ENCODE data around the gene SKAP2.

SKAP2 gene

DNA sequence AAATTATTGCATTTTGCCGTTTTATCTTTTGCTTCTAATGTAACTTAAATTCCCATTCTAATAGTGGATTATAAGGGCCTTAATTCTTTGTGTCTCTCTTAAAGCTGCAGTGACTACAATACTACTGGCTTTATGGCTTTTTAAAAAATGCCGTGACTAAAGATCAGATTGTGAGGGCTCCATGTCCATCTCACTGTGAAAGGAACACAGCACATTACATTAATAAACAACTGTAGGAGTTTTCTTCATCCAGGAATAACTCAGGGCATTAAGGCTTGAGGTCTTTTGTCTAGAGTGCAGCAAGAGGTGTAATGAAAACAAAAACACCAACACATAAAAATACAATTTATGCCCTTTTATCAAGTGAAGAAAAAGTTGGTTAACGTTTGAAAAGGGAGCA, 205.3 kb downstream of the SKAP2 start:
- DNase-seq: no peak

DNA sequence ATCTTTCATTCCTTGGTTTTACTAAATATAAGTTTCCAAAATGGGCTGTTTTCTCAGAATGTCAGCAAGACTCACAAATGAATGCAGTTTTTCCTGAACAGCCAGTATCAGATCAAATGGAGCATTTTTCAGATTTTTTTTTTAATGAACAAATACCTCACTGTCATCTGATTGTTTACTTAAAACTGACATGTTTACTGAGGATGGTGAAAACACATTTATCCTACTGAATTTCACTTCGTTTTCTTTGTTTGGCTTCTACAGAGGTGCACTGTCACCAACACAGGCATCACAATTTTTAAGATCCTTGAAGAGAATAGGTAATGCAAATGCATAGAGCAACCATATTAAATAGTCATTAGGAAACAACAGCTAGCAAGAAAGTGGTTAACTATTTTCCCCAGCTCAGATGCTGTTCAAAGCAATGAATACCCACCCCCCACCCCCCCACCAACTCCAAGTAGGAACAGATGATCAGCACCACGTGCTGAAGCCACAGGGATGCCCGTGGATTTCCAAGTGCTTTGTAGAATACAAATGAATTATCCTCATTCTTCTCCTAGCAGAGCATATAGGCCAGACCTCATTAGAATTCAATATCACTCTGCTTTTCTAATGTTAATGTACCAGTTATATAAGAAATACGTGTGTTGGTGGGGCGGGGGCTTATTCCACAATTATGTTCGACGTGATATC, 205.9 kb downstream of the SKAP2 start:
- no peak for DNase-seq

DNA sequence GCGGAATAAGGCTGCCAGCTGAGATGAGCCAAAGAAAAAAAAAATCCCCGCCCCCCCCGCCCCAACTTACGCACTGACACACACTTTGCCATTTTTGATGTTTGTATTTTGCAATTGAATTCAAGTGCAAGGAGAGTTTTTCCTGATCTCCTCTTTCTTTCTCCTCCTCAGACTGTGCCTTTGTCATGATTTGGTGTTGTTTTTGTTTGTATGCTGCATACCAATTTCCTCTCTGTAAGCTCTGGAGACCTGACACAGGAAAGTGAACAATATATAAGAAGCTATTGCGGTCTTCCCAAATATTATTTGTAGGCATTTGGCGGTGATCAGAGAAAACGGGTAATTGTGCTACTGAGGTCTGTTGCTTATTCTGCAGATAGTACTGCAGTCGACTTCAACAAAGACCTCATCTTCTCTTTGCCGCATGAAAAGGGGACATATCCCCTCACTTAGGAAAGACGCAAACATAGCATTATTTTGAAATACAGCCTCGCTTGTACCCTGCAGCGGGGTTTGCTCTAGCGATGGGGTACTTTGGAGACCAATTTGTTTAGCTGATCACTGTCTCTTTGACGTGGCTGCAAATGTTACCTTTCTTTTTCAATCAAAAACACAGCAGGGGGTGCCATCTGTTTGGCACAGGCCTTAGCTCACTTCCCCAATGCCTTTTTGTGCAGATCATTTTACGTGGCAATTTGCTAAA, 206.6 kb downstream of the SKAP2 start:
- no peak for DNase-seq

DNA sequence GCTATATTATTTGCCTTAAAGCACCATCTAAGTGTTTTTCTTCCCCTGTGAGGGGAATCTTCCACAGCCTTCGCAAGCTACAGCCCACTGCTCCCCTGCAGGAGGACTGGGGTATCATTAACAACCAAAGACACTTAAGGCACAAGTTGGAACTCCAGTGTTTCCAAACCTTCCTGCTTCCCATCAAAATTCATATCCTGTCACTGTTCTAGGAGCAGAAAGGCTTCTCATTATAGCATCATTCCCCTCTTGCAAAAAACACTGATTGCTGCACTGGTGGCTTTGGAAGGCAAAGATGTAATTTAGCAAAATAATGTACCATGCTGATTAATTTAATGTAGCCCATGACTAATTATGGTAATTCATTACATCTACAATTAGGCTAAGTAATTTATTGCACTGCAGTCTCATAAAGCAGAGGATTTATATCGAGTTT, 207.2 kb downstream of the SKAP2 start:
- no peak for DNase-seq

DNA sequence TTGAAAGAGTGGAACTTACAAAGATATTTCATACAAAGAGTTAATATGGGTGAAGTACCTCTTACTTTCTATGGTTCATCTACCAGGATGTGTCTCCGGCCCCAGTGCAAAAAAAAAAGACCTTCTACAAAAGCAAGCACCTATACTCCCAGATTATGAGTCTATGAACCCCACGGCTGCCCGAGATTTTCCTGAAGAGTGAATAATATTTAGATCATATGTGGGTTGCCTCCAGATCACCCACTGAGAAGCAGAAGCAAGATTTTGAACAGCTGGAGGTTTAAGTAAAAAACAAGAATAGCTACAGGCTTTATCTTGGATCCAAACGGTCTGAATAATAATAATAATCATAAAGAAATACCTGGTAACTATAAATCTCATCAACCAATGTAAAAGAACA, 207.7 kb downstream of the SKAP2 start:
- no peak for DNase-seq

DNA sequence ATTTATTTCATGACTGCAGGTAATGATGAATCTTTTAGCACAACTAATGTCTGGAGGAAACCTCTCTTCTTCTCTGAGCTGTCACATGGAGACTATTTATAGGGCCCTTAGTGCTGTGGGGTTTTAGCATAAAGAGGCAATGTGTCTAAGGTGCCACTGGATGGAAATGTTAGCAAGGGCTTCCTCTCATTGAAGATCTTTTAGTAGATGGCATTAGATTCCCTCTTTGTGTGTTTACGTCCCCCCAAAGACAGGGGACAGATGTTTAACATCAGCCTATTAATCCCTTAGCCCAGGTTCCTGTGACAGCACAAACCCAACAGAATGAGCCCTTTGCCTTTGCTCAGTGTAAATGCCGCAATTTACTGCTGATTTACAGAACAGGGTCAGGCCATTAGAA, 208.6 kb downstream of the SKAP2 start:
- no peak for DNase-seq

DNA sequence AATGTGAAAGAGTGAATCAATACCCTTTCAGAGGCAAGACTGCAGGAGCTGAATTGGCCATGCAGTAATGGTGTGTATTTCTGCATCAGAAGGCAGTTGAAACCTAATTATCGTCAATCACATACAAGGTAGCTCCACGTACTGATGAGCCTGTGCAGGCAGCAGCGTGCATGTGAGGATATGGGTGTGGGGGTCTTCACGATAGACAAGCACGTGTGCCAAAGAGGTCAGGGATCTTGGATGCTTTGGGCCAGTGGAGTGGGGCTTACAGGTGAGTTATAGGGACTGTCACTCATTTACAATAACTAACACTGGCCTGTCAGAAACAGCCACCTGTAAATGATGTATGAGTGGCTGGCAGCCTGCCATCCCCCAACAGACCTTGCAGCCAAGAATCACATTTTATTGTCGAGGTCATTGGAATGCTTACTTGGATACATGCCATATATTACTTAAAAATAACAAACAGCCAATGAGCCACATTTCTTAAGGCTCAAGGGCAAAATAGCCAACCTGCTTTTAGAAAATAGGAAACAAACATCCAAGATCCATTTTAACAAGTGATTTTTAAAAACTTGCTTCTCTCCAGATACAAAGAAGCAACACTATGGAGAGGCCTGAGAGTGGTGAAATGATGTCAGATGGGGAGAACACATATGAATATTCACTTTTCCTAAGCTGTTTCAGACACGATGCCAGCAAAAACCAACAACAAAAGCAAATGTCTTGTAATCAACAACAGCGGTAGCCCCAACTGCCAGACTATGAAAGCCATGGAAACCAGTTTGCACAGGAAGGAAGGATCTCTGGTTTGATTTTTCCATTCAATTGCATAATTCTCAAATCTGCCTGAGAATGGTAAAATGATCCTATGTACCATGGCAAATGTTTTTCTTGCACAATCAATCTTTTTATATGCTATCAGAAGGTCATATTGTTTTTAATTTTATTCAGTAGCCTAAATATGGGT, 210.7 kb downstream of the SKAP2 start:
- peak; percentile 40 for DNase-seq

DNA sequence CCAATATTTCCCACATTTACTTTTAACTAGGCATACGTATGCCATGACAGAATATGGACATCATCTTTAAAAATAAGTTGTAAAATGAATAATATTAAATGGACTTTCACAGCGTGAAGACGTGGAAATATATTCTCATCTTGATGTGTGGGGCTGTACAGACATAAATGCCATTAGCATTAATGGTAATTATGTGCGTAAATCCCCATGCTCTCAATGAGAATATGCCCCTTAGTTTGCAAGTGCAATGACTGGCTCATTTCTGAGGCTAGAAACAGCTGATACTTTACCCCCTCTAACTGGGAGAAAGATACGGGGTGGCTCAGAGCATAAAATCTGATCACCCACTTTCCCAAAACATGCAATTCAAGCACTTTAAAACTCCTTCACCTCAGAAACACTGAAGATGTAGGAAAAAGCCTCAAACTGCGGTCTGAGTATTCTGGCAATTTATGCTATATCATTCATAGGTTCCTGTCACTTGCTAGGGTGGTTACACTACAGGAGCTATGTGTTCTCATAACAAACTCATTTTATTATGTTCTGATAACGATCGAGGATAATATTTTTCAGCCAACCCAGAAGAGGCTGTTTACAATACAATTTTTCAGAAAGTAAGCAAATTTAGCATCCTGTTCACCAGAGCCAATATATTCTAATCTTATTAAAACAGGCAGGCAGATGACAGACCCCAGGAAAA, 211.8 kb downstream of the SKAP2 start:
- DNase-seq: no peak

GRCh38 chr7:26650103-26650502, 214.3 kb downstream of the SKAP2 start:
- DNase-seq: no peak

DNA sequence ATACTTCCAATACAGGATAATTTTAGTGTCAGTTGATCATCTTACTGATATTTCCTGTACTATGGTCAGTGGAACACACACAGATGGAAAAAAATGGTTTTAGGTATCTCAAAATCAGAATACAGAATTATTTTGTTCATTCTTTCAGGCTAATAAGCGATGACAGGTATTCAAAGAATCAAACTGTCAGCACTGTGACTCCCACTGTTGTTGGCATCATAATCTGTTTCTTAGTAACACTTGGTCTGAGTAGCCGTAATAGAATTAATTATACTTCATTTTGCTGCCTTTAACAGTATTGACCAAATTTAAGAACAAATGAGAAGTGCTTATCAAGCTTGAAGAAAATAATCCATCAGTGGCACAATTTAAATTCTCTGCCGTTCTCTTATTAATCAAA, 215.0 kb downstream of the SKAP2 start:
- DNase-seq: no peak

DNA sequence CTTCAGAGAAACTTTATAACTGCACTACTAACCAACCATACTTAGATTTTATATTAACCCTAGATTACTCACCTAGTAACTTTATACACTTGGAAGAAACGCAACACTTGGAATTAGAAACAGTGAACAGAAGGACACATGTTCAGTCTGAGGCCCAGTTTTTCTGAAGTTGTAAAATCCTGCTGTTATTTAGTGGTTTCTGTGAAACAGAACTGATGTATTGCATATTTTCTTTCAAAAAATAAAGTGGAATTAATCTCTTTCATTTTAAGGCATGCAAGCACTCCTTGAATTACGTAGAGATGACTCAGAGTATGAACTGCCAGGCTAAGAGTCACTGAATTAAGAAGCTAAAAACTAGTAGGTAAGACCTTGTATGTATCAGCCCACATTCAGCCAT, 215.8 kb downstream of the SKAP2 start:
- DNase-seq: no peak

DNA sequence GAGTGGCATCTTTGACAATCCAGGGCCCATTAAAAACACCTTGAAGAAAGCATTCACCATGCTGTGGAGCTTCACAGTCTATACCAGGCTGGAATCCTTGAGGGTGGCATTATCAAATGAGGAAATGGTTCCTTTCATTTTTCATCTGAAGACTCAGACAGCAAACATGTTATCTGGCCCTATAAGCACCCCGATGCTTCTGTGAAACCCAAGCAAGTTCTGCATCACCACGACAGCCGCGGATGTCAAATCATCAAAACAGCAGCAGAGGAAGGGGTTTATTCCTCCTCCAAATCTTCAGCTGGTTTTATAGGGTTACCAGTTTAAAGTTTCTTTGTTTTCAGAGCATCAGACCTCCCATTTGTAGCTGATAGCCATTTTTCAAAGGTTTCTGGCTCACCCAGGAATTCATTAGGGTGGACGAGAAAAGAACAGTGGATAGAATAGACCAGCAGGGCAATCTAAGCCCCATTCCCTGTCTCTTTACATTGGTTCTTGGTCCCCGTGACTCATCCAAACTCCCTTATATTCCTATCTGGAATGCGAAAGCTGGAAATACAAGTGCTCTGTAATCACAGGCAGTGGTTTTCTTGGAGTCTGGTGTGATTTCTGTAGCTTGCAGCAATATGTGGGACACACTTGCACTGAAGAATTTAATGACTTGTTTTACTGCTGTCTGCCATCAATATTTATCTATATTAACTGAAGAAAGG, 217.9 kb downstream of the SKAP2 start:
- no peak for DNase-seq

DNA sequence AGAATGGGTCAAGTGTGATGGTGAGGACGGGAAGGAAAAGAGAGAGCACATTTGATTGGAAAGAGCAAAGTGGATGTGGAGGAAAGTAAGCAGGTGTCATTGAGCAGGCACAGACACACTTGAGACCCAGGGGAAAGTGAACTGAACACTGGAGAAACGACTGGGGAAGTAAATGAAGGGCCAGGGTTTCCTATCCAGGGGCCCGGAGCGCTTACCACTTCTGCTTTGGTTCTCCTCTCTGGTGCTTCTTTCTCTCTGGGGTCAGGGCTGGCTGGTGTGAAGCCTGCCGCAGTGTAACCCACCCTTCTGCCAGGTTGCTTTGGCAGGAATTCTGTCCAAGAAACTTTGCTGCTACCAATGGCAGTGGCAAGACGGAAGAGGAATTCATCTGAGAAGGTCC, 219.3 kb downstream of the SKAP2 start:
- no peak for DNase-seq

DNA sequence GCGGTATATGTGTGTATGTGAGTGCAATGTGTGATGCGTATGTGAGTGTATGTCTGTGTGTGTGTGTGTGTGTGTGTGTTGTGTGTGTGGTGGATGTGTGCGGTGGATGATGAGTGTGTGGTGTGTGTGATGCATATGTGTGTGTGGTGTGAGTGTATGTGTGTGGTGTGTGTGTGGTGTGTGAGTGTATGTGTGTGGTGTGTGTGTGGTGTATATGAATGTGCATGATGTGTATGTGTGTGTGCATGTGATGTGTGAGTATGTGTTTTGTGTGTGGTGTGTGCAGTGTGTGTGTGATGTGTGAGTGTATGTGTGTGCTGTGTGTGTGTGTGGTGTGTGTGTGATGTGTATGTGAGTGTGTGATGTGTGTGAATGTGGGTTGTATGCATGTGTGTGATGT, 222.0 kb downstream of the SKAP2 start:
- DNase-seq: no peak

- DNase-seq: no peak
These were observed 224.7 kb downstream of the SKAP2 start for GRCh38 chr7:26639695-26640094.

DNA sequence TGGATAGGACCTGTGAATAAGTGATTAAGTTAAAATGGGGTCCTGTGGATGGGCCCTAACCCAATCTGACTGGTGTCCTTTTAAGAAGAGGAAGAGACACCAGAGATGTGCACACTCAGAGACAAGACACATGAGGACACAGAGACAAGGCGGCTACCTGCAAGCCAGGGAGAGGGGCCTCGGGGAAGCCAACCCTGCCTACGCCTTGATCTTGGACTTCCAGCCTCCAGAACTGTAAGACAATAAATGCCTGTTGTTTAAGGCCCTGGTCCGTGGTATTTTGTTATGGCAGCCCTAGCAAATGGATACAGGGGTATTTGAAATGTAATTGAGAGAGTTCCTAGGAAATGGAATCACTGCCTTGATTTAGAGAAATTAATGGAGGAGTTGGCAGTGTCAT, 225.3 kb downstream of the SKAP2 start:
- no peak for DNase-seq

- no peak for DNase-seq
These were observed 226.2 kb downstream of the SKAP2 start for GRCh38 chr7:26638140-26638539.

DNA sequence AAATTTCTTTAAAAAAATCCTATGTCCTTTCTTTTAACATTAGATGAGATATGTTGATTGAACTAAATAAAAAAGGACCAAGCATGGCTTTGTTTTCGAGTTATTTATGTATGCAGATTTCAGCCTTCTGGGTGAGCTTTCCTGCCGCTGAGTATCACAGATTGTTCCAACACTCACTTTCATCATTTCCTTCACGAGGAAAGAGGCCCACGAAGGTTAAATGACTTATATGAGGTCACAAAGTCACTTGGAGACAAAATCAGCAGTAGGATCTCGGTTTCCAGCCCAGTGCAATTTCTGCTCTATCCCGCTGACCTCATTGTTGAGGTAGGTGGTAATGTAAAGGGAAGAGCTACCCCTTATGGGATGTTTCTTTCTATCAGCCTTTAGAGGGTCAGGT, 226.8 kb downstream of the SKAP2 start:
- no peak for DNase-seq

GRCh38 chr7:26636808-26637207, 227.6 kb downstream of the SKAP2 start:
- DNase-seq: no peak

DNA sequence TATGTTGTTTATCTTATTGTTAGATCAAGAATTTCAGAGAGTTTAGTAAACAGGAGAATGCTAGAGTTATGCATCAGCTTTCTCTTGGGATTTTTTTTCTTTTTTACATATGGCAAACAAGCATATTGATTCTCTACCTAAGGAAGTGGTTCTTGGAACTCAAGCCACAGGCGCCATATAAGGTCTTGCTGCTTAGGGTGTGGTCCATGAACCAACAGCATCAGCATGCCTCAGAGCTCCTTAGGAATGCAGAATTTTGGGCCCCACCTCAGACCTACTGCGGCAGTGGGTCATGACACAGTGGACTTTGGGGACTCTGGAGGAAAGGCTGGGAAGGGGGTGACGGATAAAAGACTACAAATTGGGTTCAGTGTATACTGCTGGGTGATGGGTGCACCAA, 230.8 kb downstream of the SKAP2 start:
- DNase-seq: no peak

- DNase-seq: no peak
These were observed 232.8 kb downstream of the SKAP2 start for GRCh38 chr7:26631601-26632000.

DNA sequence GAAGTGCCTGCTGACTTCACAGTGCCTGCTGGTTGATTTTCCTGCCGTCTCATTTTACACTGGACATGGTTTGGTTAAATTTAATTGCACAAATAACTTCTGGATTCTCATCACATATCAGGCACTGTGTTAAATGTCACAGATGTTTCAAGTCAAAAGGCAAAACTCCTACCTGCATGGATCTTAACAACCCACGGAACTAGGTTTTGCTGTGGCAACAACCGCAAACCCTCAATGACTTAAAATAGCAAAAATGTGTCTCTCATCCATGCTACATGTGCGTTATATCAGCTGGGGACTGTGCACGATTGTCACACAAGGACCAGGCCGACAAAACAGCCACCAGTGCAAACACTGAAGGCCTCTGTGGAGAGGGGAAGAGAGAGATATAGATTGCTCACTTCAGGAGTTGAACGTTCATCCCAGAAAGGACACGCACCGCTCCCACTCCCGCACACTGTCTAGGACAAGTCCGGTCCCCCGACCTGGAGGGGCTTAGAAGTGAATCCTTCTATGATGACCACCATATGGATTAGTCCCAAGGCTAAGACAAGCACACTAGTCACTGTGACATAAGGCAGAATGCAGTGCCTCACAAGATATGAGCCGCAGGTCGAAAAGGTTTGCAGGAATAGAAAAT, 233.3 kb downstream of the SKAP2 start:
- no peak for DNase-seq

All from SHP77 treated with DMSO at 0.1 percent for 48 hours (cell line).